NCI-H128 (cell line): ENCODE measurements around the gene MIEF1.

Source experiments
- DNase-seq: peaks from one replicate; lab custom pipeline; 2025; ENCODE audit not compliant: unreplicated experiment; lab: John Stamatoyannopoulos, UW

MIEF1 gene

DNA sequence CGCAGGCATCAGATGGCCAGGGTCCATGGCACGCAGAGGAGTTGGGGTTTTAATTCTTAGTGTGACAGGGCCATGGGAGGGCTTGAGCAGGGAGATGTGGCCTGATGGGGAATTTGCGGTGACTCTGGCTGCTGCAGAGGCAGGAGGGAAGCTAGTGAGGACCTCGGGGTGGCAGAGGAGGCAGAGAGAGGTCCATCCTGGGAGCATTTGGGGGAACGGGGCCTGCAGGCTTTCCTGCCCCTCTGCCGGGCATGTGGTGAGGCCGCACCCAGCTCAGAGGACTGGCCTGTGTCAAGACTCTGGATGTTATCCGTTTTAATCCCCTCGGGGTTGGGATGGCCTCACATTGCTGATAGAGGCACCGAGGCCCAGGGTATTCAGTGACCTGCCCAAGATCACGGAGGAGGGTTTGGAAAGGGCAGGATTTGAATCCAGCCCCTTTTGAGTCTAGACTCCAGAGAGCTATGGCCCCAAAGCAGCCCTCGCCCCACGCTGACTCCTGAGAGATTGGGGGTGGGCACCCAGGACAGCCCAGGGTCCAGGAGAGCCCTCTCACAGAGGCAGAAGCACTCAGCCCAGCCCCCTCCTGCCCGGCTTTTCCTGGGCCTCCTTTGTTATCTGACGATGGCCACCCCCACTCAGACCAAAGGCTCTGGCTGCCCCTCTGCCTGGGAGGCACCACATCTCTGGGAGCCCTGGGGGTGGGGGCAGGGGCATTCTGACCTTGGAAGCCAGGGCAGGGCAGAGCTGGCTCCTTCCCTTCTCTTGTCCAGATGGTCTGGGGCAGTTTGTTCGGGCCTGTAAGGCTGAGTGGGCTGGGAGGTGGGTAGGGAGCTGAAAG is 31.4 kb upstream of the MIEF1 start:
- no peak for DNase-seq

DNA sequence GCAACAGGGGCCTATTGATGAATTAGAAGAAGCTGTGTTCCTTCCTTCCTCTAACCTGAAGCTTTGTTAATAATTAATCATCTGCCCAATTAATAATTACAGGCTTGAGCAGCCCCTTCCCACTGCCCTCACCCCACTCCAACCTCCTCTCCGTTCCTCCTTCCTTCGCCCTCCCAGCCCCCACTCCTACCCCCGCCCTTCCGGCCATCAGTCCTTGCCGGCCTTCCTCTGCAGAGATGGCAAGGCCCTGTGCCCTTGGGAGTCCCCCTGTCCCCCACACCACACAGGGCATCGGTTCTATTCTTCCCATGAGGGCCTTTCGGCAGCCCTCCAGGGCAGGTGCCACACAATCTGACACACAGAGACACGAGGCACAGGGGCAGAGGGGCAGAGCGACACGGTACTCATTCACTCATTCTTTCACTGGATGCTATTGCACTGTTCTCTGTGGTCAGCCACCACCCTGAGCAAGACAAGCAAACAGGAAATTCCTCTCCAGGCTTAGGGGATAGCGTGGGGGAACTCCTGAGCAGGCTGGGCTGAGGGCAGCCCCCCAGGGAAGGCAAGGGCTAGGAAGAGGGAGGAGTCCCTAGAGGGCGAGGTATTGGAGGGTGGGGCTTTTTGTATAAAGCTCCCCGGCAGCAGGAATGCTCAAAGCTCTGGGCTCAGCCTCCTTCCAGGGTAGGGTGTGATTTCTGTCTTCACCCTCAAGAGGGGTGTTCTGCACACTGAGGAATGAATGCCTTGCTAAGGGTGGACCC is 30.5 kb upstream of the MIEF1 start:
- no peak for DNase-seq

DNA sequence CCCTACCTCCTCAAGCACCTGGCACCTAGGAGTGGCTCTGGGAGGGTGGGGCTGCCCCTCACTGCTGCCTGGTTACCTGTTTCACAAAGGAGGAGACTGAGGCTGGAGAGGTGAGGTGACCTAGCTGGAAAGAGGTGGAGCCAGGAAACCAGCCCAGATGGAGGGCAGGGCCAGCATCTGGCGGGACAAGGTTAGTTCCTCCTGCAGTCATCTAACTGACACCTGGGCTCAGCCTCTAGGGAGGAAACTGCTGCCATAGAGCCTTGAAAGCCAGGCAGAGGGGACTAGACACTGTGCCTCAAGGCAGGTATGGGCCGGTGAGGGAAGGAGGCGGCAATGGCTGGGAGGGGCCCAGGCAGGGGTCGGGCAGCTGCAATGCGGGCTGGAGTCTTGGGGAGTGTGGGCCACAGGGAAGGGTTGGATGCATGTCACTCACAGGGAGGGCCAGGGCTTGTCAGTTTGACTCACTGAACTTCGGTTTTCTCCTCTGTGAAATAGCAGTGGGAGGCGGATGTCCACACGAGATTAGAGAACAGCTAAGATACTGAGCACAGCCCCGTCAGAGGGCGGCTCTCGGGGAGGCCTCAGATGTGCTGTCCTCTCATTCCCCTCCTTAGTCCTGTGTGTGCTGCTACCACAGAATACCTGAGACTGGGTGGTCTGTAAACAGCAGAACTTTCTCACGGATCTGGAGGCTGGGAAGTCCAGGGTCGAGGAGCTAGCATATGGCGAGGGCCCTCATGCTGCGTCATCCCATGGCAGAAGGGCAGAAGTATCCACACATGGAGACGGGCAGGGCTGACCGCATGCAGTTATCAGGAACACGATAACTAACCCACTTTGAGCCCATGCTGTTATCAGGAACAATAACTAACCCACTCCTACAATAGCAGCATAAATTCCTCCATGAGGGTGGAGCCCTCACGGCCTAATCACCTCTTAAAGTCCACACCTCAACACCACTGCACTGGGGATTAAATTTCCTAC is 29.2 kb upstream of the MIEF1 start:
- DNase-seq: no peak

DNA sequence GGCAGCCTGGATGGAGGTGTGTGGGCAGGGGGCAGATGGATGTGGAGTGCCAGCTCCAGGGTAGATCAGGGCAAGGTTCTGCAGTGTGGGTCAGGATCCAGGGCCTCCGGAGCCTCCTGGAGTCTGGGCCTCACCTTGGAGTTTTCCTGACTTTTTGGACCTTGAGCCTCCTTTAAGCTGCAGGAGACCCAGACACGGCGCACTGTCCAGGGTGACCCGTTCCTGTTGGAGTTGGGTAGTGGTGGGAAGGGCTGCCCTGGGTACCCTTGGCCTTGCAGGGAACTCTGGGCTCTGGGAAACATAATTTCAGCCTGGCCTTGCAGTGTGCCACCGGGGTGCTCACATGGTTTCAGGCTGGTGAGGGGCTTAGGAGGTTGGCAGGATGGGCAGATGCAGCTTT is 28.2 kb upstream of the MIEF1 start:
- DNase-seq: no peak

DNA sequence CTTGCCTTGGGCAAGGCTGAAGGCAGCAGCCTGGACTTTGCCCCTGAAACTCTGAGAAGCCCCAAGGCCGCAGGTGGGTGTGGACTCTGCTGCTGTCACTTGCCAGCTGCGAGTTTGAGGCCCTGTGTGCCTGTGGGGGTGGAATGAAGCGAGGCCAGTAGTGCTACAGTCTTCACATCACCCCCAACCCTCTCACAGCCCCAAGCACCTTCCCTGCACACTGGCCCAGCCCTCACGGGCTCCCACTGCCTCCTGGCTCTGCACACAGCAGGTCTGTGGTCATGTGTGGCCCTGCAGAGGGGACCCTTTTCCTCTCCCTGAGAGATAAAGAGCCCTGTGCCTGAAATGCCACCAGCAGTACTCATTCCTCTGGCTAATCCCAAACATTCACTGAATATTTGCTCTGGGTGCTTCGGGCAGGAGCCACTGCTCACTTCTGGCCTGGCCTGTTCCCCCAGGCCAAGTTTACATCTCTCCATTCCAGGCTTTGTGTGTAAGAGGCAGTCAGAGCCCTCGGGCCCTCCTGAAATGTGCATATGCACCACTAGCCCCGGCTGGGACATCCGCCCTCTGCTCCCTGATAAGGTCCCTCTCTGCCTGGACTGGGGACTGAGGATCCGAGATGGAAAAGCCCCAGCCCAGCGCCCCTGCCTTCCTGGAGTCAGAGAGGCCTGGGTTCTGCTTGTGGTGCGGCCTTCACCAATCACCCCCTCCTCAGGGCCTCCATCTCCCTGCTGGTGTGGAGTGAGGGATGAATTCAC is 27.6 kb upstream of the MIEF1 start:
- DNase-seq: no peak

DNA sequence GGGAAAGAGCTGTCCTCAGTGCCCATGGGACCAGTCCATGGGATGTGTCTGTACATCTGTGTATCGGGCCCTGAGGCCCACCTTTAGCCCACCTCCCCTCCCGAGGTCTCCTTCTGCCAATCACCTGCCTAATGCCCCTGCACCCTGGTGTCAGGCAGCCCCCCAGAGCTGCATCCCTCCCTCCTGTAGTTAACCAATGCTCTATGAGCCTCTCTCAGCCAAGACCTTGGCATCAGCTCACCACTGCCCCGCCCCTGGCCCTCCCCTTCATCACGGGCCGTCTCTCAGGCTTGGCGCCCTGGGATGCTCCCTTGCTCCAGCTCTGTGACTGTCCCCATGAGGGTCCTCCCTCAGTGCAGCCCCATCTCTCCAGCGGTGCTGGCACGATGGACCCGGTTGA is 26.8 kb upstream of the MIEF1 start:
- DNase-seq: no peak

DNA sequence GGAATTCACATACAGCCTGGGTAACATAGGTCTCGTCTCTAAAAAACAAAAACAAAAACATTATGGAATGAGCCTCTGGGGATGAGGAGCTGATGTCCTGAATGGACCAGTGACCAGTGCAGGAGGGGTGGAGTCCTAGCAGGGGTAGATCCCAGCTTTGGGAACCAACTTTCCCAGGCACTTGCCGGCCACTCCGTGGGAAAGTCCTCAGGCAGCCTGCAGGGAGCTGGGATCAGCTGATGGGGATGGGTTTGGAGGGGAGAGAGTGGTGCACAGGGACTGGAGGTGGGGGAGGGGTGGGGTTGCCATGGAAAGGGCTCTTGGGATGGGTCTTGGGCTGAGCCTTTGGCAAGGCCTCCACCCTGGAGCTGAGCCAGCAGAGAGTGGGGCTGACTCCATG is 26.2 kb upstream of the MIEF1 start:
- DNase-seq: no peak

DNA sequence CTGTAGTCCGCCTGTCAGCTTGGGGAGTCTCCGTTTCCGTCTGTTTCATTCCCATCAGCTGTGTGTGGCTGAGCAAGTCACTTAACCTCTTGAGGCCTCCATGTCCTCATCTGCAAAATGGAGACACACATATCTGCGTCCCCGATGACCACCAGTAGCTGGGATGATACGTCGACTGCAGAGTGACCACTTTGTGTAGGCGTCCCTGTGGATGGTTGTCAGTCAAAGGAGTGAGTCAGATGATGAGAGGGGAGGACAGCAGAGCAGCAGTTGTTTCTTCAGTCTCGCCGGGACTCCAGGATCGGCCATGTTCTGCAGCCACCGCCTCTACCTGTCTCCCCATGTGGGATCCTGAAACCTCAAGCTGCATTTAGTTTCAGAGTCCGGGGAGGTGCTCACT is 25.4 kb upstream of the MIEF1 start:
- DNase-seq: no peak

DNA sequence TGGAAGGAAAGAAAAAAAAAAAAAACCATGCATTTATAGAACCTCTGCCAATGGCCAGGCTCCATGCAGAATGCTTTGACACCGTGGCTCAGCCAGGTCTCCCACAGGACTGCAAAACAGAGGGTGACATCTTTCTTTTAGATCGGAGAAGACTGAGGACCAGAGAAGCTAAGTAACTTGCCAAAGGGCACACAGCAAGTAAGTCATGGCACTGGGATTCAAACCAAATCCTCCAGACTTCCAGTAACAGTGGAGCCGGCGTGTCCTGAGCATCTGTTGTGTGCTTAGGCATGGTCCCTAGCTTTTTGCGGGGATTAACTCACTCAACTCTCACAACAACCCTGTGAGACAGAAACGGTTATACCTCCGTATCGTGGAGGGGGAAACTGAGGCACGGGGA is 24.5 kb upstream of the MIEF1 start:
- no peak for DNase-seq

DNA sequence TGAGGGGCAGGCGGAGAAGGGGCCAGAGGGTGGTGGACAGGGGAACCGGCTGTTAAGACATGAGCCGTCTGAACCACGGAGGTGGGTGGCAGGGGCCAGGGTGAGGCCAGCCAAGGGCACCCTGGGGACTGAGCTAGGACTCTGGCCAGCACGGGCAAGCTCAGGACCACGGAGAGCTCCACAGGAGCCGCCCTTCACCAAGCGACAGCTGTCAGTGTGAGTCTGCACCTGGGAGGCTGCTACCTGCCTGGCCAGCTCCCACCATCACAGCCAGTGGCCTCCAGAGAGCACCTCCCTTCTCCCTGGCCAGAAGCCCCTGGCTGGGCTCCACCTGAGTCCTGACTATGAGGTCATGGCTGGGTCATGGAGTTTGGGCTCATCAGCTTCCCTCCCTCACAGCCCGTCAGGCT is 23.6 kb upstream of the MIEF1 start:
- no peak for DNase-seq

DNA sequence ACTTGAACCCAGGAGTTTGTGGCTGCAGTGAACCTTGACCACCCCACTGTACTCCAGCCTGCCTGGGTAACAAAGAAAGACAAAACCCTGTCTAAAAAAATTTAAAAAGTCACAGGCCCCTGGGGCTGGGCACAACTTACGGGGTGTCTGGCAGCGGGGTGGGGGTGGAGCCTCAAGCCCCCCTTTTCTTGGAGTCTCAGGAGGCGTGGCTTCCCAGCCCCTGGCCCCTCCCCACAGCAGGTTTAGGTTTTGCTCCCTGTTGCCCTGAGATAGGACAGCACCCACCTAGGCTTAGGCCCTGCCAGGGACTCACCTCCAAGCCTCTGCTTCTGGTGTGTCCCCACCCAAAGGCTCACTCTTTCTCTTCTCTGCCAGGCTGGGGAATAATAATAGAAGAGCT is 22.8 kb upstream of the MIEF1 start:
- DNase-seq: no peak

DNA sequence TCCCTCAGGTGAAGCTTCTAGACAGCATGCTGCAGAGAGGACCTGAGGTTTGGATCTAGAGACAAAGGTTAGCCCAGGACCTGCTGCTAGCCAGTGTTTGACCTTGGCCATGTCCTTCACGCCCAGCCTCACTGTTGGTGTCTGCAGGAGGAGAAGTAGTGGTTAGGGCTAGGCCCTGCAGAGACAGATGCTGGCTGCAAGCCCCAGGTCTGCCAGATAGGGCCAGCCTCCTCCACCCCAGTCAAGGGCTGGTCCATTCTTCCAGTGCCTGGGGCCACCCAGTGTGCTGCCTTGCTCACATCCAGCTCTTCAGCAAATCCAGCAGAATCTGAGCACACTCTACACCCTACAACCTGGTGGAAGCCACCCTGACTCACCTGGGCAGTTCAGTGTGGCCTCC is 21.5 kb upstream of the MIEF1 start:
- no peak for DNase-seq

DNA sequence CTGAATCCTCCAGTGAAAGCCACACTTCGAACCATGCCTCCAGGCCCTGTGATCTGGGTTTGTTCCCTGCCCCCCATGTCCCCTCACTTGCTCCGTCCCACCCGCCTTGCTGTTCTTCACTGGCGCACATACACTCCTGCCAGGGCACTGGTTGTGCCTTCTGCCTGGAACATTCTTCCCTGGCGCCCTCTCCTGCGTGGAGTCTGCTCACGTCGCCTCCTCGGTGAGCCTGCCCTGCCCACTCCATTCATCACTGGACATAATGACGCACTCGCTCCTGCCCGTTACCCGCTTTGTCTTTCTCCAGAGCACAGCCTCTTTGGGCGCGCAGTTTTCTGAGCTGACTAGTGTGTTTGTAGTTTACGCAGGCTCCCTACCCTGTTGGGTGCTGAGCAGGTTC is 21.0 kb upstream of the MIEF1 start:
- no peak for DNase-seq

DNA sequence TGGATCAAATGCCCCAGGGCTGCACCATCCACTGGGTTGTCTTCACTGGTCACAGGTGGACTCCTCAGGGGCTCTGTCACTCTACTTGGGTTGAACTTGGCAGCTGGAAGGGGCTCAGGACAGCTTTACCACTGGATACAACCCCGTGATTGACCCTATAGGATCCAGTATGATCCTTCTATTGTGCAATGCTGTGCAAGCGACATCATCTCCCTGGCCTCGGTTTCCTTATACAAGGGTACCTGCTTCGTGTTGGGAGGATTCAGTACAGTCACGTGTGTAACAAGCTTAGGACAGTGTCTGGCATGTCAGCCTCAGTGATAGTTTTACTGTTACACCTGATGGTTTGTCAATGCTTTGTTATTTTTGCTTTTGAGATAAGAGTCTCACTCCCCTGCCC is 20.5 kb upstream of the MIEF1 start:
- DNase-seq: no peak

DNA sequence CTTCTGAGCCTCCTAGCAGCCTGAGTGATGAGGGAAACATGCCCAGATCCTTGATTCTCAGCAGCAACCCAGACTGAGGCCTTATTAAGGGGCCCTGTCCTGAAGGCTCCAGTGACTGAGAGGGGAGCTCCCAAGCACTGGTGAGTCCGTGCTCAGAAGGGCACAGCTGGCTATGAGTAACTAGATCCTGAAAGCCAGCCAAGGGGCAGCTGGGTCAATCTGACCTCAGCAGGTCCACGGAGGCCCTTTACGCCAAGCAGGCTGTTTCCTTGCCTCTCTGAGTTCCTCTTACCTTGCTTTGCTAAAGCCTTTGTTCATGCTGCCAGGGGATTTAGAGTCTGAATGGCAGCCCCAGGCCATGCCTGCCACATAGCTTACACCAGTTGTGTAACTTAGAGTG is 19.3 kb upstream of the MIEF1 start:
- no peak for DNase-seq

DNA sequence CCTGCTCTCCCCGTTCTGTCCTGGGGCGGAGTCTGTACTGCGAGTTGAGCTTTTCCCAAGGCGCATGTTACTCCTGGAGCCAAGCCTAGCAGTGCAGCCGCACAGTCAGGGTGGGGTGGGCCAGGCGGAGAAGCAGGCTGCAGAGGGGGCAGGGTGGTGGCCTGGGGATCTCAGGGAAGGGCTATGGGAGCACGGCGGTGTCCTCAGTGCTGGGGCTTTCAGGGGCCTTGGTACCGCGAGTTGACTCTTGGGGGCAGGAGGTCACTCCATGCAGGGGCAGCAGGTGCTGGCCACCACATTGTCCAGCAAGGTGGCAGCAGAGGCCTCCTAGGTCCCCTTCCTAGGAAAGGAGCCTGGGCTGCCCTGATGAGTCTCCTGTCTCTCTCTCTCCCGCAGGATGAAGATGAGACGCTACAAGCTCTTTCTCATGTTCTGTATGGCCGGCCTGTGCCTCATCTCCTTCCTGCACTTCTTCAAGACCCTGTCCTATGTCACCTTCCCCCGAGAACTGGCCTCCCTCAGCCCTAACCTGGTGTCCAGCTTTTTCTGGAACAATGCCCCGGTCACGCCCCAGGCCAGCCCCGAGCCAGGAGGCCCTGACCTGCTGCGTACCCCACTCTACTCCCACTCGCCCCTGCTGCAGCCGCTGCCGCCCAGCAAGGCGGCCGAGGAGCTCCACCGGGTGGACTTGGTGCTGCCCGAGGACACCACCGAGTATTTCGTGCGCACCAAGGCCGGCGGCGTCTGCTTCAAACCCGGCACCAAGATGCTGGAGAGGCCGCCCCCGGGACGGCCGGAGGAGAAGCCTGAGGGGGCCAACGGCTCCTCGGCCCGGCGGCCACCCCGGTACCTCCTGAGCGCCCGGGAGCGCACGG is 14.9 kb upstream of the MIEF1 start:
- DNase-seq: no peak

DNA sequence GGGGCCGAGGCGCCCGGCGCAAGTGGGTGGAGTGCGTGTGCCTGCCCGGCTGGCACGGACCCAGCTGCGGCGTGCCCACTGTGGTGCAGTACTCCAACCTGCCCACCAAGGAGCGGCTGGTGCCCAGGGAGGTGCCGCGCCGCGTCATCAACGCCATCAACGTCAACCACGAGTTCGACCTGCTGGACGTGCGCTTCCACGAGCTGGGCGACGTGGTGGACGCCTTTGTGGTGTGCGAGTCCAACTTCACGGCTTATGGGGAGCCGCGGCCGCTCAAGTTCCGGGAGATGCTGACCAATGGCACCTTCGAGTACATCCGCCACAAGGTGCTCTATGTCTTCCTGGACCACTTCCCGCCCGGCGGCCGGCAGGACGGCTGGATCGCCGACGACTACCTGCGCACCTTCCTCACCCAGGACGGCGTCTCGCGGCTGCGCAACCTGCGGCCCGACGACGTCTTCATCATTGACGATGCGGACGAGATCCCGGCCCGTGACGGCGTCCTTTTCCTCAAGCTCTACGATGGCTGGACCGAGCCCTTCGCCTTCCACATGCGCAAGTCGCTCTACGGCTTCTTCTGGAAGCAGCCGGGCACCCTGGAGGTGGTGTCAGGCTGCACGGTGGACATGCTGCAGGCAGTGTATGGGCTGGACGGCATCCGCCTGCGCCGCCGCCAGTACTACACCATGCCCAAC is 14.1 kb upstream of the MIEF1 start:
- DNase-seq: no peak

DNA sequence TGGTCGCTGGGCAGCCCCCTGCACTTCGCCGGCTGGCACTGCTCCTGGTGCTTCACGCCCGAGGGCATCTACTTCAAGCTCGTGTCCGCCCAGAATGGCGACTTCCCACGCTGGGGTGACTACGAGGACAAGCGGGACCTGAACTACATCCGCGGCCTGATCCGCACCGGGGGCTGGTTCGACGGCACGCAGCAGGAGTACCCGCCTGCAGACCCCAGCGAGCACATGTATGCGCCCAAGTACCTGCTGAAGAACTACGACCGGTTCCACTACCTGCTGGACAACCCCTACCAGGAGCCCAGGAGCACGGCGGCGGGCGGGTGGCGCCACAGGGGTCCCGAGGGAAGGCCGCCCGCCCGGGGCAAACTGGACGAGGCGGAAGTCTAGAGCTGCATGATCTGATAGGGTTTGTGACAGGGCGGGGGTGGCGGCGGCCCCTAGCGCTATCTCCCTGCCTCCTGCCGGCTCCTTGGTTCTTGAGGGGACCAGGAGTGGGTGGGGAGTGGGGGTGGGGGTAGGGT is 13.5 kb upstream of the MIEF1 start:
- no peak for DNase-seq
